HepG2 (cell line): Measurements from ENCODE around the gene ZBTB7A.

Source experiments
- CTCF ChIP-seq: sonication (generic); formaldehyde crosslinking; IDR thresholded peaks from 2 replicates; pipeline ENCODE4 v1.5.0; 2020; ENCODE audit warnings: mild to moderate bottlenecking, missing genetic modification reagents, moderate library complexity
- IRF2 ChIP-seq: IDR thresholded peaks from 2 replicates; pipeline ENCODE4 v1.6.1; 2018; ENCODE audit warnings: missing genetic modification reagents, missing compliant biosample characterization
- MTF1 ChIP-seq: sonication (generic); formaldehyde crosslinking; IDR thresholded peaks from 2 replicates; pipeline ENCODE4 v1.5.0; 2020; ENCODE audit warnings: missing genetic modification reagents
- NFE2 ChIP-seq: sonication (generic); formaldehyde crosslinking; IDR thresholded peaks from 2 replicates; pipeline ENCODE4 v1.4.0; 2020; ENCODE audit warnings: missing genetic modification reagents
- POLR2A ChIP-seq, 2 experiments: IDR thresholded peaks; 2 replicates each; pipeline ENCODE4 v1.6.1; 2011; ENCODE audit warnings: low read depth in 2 of 2, low read length in 2 of 2, mild to moderate bottlenecking in 1 of 2, moderate library complexity in 1 of 2; ENCODE audit not compliant: insufficient read depth in 1 of 2
- POLR2AphosphoS2 ChIP-seq: IDR thresholded peaks from 2 replicates; pipeline ENCODE4 v1.6.1; 2011; ENCODE audit warnings: low read depth, low read length, improper control_type of control experiment
- ZBTB49 ChIP-seq: sonication (generic); formaldehyde crosslinking; IDR thresholded peaks from 2 replicates; pipeline ENCODE4 v1.4.0; 2020; ENCODE audit warnings: missing genetic modification reagents, borderline replicate concordance

- no peak for TF ChIP-seq POLR2AphosphoS2
- TF ChIP-seq IRF2 (CRISPR knock-in tag), result no peak
- no peak for TF ChIP-seq CTCF (CRISPR knock-in tag)
- TF ChIP-seq NFE2 (CRISPR knock-in tag), result no peak
- no peak for TF ChIP-seq ZBTB49 (CRISPR knock-in tag)
- no peak for TF ChIP-seq POLR2A (IDR thresholded peaks at IDR 0.05; ENCODE audit: insufficient read depth in 1 of 2, low read depth in 2 of 2, low read length in 2 of 2)
- no peak for TF ChIP-seq MTF1 (CRISPR knock-in tag)
Measured at GRCh38 chr19:4089946-4090345, 23.2 kb upstream of the ZBTB7A start.
